ENCODE data around the gene REN. TPM values are rescaled to one million over a fixed set of nuclear protein-coding genes. Genes with fewer than 3 reads are reported as not detected.

The REN gene
- total and polyA plus RNA-seq, 2 of the 13 experiments (the other 11 are each of a cell fraction or from before 2014, with no cell fraction given), result not detected

DNA sequence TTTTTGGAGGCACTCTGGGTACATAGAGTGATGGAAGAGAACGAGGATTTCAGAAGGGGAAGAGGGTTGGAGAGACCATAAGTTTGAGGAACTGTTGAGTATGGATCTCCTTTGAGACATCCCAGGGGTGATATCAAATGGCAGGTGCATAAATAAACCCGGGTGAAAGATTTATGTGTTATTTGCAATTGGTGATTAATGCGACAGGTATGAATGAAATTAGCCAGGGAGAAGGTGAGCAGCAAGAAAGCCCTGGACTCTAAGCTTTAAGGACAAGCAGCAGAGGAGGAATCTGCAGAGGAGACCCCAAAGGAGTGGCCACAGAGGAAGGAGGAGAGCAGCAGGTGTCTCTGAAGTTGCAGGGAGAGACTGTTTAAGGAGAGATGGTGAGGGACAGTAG, 8.8 kb upstream of the REN start:
- no TSS peak for BruUV-seq (replicated peaks)
- ChIA-PET POLR2A (no interaction called here), CTCF (ENCODE audit: low intra/inter-chr PET ratio, low total read pairs) (no interaction called here)
- H3K27me3 ChIP-seq (ENCODE audit: control insufficient read depth in 1 of 2, insufficient read depth in 2 of 2, low read length in 2 of 2), result peaks cover 0 to 11% of the 10 kb centered on the region in 2 experiments; a peak in 1 of 5 replicates
- ATAC-seq, result no peak
- H3K79me2 ChIP-seq (ENCODE audit: insufficient read depth, low read length), result no peaks in the 10 kb centered on the region
- 35% methylated on average over 3 of the region's 3 CpGs for WGBS (ENCODE audit: low lambda C conversion rate)
- H3K27ac ChIP-seq (ENCODE audit: extremely low read length, insufficient read depth, low read length), result no peak overlapping the region
- no peak for TF ChIP-seq ZFP90 (CRISPR knock-in tag; IDR thresholded peaks at IDR 0.05; ENCODE audit: borderline replicate concordance)
- TF ChIP-seq HHEX (CRISPR knock-in tag; IDR thresholded peaks at IDR 0.05), result no peak
- no peak for TF ChIP-seq ZNF33A (CRISPR knock-in tag; IDR thresholded peaks at IDR 0.05; ENCODE audit: borderline replicate concordance)
- no peak for TF ChIP-seq NCOA1 (CRISPR knock-in tag; IDR thresholded peaks at IDR 0.05)
- no peak for TF ChIP-seq CEBPB (IDR thresholded peaks at IDR 0.05; ENCODE audit: borderline replicate concordance, low read depth, low read length)
- no peak for TF ChIP-seq ZMYM2 (CRISPR knock-in tag; IDR thresholded peaks at IDR 0.05)
- TF ChIP-seq AHR (CRISPR knock-in tag; IDR thresholded peaks at IDR 0.05), result no peak
- TF ChIP-seq, protein P1, sequence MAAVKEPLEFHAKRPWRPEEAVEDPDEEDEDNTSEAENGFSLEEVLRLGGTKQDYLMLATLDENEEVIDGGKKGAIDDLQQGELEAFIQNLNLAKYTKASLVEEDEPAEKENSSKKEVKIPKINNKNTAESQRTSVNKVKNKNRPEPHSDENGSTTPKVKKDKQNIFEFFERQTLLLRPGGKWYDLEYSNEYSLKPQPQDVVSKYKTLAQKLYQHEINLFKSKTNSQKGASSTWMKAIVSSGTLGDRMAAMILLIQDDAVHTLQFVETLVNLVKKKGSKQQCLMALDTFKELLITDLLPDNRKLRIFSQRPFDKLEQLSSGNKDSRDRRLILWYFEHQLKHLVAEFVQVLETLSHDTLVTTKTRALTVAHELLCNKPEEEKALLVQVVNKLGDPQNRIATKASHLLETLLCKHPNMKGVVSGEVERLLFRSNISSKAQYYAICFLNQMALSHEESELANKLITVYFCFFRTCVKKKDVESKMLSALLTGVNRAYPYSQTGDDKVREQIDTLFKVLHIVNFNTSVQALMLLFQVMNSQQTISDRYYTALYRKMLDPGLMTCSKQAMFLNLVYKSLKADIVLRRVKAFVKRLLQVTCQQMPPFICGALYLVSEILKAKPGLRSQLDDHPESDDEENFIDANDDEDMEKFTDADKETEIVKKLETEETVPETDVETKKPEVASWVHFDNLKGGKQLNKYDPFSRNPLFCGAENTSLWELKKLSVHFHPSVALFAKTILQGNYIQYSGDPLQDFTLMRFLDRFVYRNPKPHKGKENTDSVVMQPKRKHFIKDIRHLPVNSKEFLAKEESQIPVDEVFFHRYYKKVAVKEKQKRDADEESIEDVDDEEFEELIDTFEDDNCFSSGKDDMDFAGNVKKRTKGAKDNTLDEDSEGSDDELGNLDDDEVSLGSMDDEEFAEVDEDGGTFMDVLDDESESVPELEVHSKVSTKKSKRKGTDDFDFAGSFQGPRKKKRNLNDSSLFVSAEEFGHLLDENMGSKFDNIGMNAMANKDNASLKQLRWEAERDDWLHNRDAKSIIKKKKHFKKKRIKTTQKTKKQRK (IDR thresholded peaks at IDR 0.05; ENCODE audit: low read length), result no peak
- no peak for TF ChIP-seq RAD21 (CRISPR knock-in tag; IDR thresholded peaks at IDR 0.05)
- TF ChIP-seq SP4 (CRISPR knock-in tag; IDR thresholded peaks at IDR 0.05), result no peak
- TF ChIP-seq ZNF841 (CRISPR knock-in tag; IDR thresholded peaks at IDR 0.05; ENCODE audit: borderline replicate concordance), result no peak
- TF ChIP-seq MIER2 (CRISPR knock-in tag; IDR thresholded peaks at IDR 0.05), result no peak
- in situ Hi-C loops (cut with HindIII; ENCODE audit: extremely low pct_ligation_motif_present, low pct_unique_long_range_greater_than_20kb), result no loop called here
- peaks cover 11% of the 10 kb centered on the region for H3K9me3 ChIP-seq (ENCODE audit: low read length)
- no peak overlapping the region for H3K9ac ChIP-seq (ENCODE audit: insufficient read depth, low read depth, low read length)
- no peak overlapping the region for H3K4me2 ChIP-seq (ENCODE audit: low read depth, low read length)
- peaks cover 35% of the 10 kb centered on the region for H3K4me1 ChIP-seq (ENCODE audit: insufficient read depth, low read length)
- no peak for DNase-seq (ENCODE audit: low spot score)
- no peaks in the 10 kb centered on the region for H3K36me3 ChIP-seq (replicated peaks in 1 of 2; ENCODE audit: control insufficient read depth in 1 of 2, insufficient read depth in 2 of 2, low read length in 2 of 2)
- H2AFZ ChIP-seq (ENCODE audit: low read length), result no peak overlapping the region
- no peaks in the 10 kb centered on the region for H4K20me1 ChIP-seq (ENCODE audit: insufficient read depth, low read length)
- FAIRE-seq, result no peak
- intact Hi-C loops (cut with micrococcal nuclease; ENCODE audit: unreplicated experiment), result no loop called here
- no peak overlapping the region for H3K4me3 ChIP-seq (replicated peaks in 1 of 3; ENCODE audit: insufficient read depth in 1 of 3, low read depth in 2 of 3, low read length in 3 of 3)

Measured in HepG2 (cell line).